HG03575 (cell line): ENCODE data around the gene ALDH4A1.

ENCODE experiments used
- ATAC-seq: cut with Tn5 transposase; IDR thresholded peaks from one replicate; pipeline ENCODE4 v1.9.1; 2021; ENCODE audit not compliant: unreplicated experiment, insufficient number of reproducible peaks, low FRiP score; ENCODE audit errors: extremely low read depth

Gene ALDH4A1

GRCh38 chr1:18940303-18941020 lies 38.1 kb upstream of the ALDH4A1 start:
- no peak for ATAC-seq

GRCh38 chr1:18939398-18940302 lies 37.3 kb upstream of the ALDH4A1 start:
- ATAC-seq, result no peak

GRCh38 chr1:18938707-18939070 lies 36.3 kb upstream of the ALDH4A1 start:
- no peak for ATAC-seq

GRCh38 chr1:18938008-18938706 lies 35.8 kb upstream of the ALDH4A1 start:
- ATAC-seq, result no peak

- no peak for ATAC-seq
Observed at GRCh38 chr1:18937539-18937938, 35.2 kb upstream of the ALDH4A1 start.

GRCh38 chr1:18936814-18937481 lies 34.6 kb upstream of the ALDH4A1 start:
- ATAC-seq, result no peak

GRCh38 chr1:18936471-18936813 lies 34.1 kb upstream of the ALDH4A1 start:
- no peak for ATAC-seq

GRCh38 chr1:18934205-18935000 lies 32.0 kb upstream of the ALDH4A1 start:
- no peak for ATAC-seq

GRCh38 chr1:18932879-18933278 lies 30.5 kb upstream of the ALDH4A1 start:
- no peak for ATAC-seq

GRCh38 chr1:18932387-18932786 lies 30.0 kb upstream of the ALDH4A1 start:
- ATAC-seq, result no peak

- no peak for ATAC-seq
Observed at GRCh38 chr1:18931730-18932129, 29.4 kb upstream of the ALDH4A1 start.

GRCh38 chr1:18929686-18930085 lies 27.3 kb upstream of the ALDH4A1 start:
- no peak for ATAC-seq

- no peak for ATAC-seq
Observed at GRCh38 chr1:18928985-18929384, 26.6 kb upstream of the ALDH4A1 start.

- ATAC-seq, result no peak
Observed at GRCh38 chr1:18928406-18928805, 26.1 kb upstream of the ALDH4A1 start.

- no peak for ATAC-seq
Observed at GRCh38 chr1:18927654-18928272, 25.4 kb upstream of the ALDH4A1 start.

GRCh38 chr1:18927082-18927653 lies 24.8 kb upstream of the ALDH4A1 start:
- ATAC-seq, result no peak

GRCh38 chr1:18926315-18927081 lies 24.1 kb upstream of the ALDH4A1 start:
- ATAC-seq, result no peak
